Measurements from ENCODE around the gene FAM50B.

- TF ChIP-seq CTCF (IDR thresholded peaks at IDR 0.05; ENCODE audit: insufficient read depth, low read length, poor library complexity, severe bottlenecking) (no peak), EZH2phosphoT487 (conservative IDR thresholded peaks at IDR 0.05; ENCODE audit: low read length) (no peak)
Observed at GRCh38 chr6:3822747-3823445, 26.3 kb upstream of the FAM50B start.

Measured in SU-DHL-6 (cell line).